Measurements from ENCODE around the gene EXOC3L2.
"Not testable (repeated sequence)": the region's sequence is repeated elsewhere in the genome, so short reads cannot be mapped to it uniquely, and the experiment has no call there.

EXOC3L2 gene

GRCh38 chr19:45245334-45245787 is at the start of gene EXOC3L2:
TSS of gene EXOC3L2 (minus strand) at chr19:45245407. CDS start at chr19:45239045, 6,362 bp downstream.
- no peak for DNase-seq

- DNase-seq, result no peak
These were observed 49.3 kb upstream of the EXOC3L2 start for GRCh38 chr19:45294291-45295029.

GRCh38 chr19:45293682-45294081 is 48.5 kb upstream of the EXOC3L2 start:
- DNase-seq, result no peak

- DNase-seq, result no peak
These were observed 46.6 kb upstream of the EXOC3L2 start for GRCh38 chr19:45291834-45292233.

GRCh38 chr19:45290381-45290931 is 45.2 kb upstream of the EXOC3L2 start:
- no peak for DNase-seq

- no peak for DNase-seq
These were observed 38.3 kb upstream of the EXOC3L2 start for GRCh38 chr19:45283443-45284033.

GRCh38 chr19:45280471-45280961 is 35.3 kb upstream of the EXOC3L2 start:
- DNase-seq, result no peak

- no peak for DNase-seq
These were observed 34.5 kb upstream of the EXOC3L2 start for GRCh38 chr19:45279587-45280192.

GRCh38 chr19:45278087-45278486 is 32.9 kb upstream of the EXOC3L2 start:
- peak in 1 of 3 experiments; percentile 16 for DNase-seq

GRCh38 chr19:45276284-45276687 is 31.1 kb upstream of the EXOC3L2 start:
- peak; percentile 5 to 95 (median 76) for DNase-seq

- DNase-seq, result peak in 2 of 3 experiments; percentile 31 to 89
These were observed 30.3 kb upstream of the EXOC3L2 start for GRCh38 chr19:45275370-45275971.

- DNase-seq, result no peak
These were observed 28.3 kb upstream of the EXOC3L2 start for GRCh38 chr19:45273521-45273855.

- DNase-seq, result no peak
These were observed 26.5 kb upstream of the EXOC3L2 start for GRCh38 chr19:45271735-45272108.

- DNase-seq, result no peak
These were observed 26.0 kb upstream of the EXOC3L2 start for GRCh38 chr19:45271098-45271734.

- not testable (repeated sequence) for DNase-seq
These were observed 24.7 kb upstream of the EXOC3L2 start for GRCh38 chr19:45269939-45270338.

GRCh38 chr19:45267296-45267695 is 22.1 kb upstream of the EXOC3L2 start:
- DNase-seq, result no peak

GRCh38 chr19:45265375-45265774 is 20.2 kb upstream of the EXOC3L2 start:
- DNase-seq, result no peak

- no peak for DNase-seq
These were observed 19.6 kb upstream of the EXOC3L2 start for GRCh38 chr19:45264781-45265317.

- DNase-seq, result no peak
These were observed 17.8 kb upstream of the EXOC3L2 start for GRCh38 chr19:45263013-45263412.

- no peak for DNase-seq
These were observed 17.4 kb upstream of the EXOC3L2 start for GRCh38 chr19:45262570-45262969.

GRCh38 chr19:45258862-45259261 is 13.7 kb upstream of the EXOC3L2 start:
- DNase-seq, result no peak

- DNase-seq, result no peak
These were observed 11.6 kb upstream of the EXOC3L2 start for GRCh38 chr19:45256836-45257235.
